ENCODE measurements around the gene MAD1L1. TPM values are rescaled to one million over a fixed set of nuclear protein-coding genes. Genes with fewer than 3 reads are reported as not detected.

MAD1L1 gene
- total and polyA plus RNA-seq, 2 donors (not counting 3 experiments of a cell fraction or from before 2014, with no cell fraction given), result 34.1 to 42.3 TPM

- CTCF ChIA-PET, result interaction anchor here (1.8 kb wide), 1 partner anchor 8 kb away, joined by 6 read pairs; no protein-coding TSS in a partner anchor
- intact Hi-C loops (cut with micrococcal nuclease), result no loop called here
- peaks cover 0 to 6% of the 10 kb centered on the region in 2 experiments for H3K36me3 ChIP-seq (ENCODE audit: control insufficient read depth in 2 of 2, extremely low read depth in 1 of 2, insufficient read depth in 2 of 2, low read length in 2 of 2)
- dilution Hi-C loops (cut with MboI; ENCODE audit: extremely low pct_ligation_motif_present, low sequenced_read_pairs), result no loop called here
- no peaks in the 10 kb centered on the region for H3K9me1 ChIP-seq (replicated peaks; ENCODE audit: control insufficient read depth, extremely low read depth, insufficient read depth, low read length)
- no peaks in the 10 kb centered on the region for H3K27me3 ChIP-seq (ENCODE audit: control insufficient read depth in 2 of 2, insufficient read depth in 2 of 2, low read length in 2 of 2)
- H3K9me3 ChIP-seq (replicated peaks; ENCODE audit: control insufficient read depth, insufficient read depth, low read length), result no peaks in the 10 kb centered on the region
- BruUV-seq (replicated peaks), result no TSS peak
- H3K27ac ChIP-seq (ENCODE audit: insufficient read depth, low read depth, low read length), result no peak overlapping the region
- no peaks in the 10 kb centered on the region for H4K20me1 ChIP-seq (replicated peaks; ENCODE audit: control insufficient read depth, extremely low read depth, insufficient read depth, low read length)
- no peak overlapping the region for H2AFZ ChIP-seq (ENCODE audit: low read depth, low read length)
- H3K9ac ChIP-seq (replicated peaks; ENCODE audit: extremely low read depth, insufficient read depth, low read length), result no peak overlapping the region
- TF ChIP-seq POLR2AphosphoS5 (IDR thresholded peaks at IDR 0.05; ENCODE audit: insufficient read depth, low read depth, low read length) (no peak), MAX (IDR thresholded peaks at IDR 0.05; ENCODE audit: insufficient read depth, insufficient read length) (no peak), EZH2 (IDR thresholded peaks at IDR 0.05; ENCODE audit: borderline replicate concordance, low read depth, low read length, severe bottlenecking) (no peak), JUN (IDR thresholded peaks at IDR 0.05; ENCODE audit: borderline replicate concordance, insufficient read depth, insufficient read length, low read depth) (no peak), POLR2A (IDR thresholded peaks at IDR 0.05; ENCODE audit: low read depth, low read length) (no peak), FOS (IDR thresholded peaks at IDR 0.05; ENCODE audit: borderline replicate concordance, insufficient read depth, low read length) (no peak), GATA2 (IDR thresholded peaks at IDR 0.05; ENCODE audit: insufficient read depth, insufficient read length, low read depth, low read length) (no peak), CTCF (IDR thresholded peaks at IDR 0.05; ENCODE audit: extremely low read depth in 1 of 2, insufficient read depth in 1 of 2, low read depth in 1 of 2, low read length in 2 of 2) (no peak), MYC (IDR thresholded peaks at IDR 0.05; ENCODE audit: low read depth, low read length) (no peak)
- no peak overlapping the region for H3K4me2 ChIP-seq (ENCODE audit: insufficient read depth, low read length)
- no peak overlapping the region for H3K4me3 ChIP-seq (replicated peaks in 1 of 3; ENCODE audit: insufficient read depth in 1 of 3, low read depth in 1 of 3, low read length in 3 of 3)
- POLR2A ChIA-PET, result no interaction called here
- no peak for FAIRE-seq
- H3K4me1 ChIP-seq (ENCODE audit: control insufficient read depth, extremely low read depth, insufficient read depth, low read length), result no peaks in the 10 kb centered on the region
- DNase-seq (ENCODE audit: low read depth, low spot score), result no peak
- H3K79me2 ChIP-seq (ENCODE audit: control insufficient read depth, insufficient read depth, low read length), result no peaks in the 10 kb centered on the region
Observed at GRCh38 chr7:2201128-2201527, 31.6 kb downstream of the MAD1L1 start.
